B cell (primary cell): ENCODE data around the gene SIRT3. TPM values are rescaled to one million over a fixed set of nuclear protein-coding genes. Genes with fewer than 3 reads are reported as not detected.

Source experiments
- ATAC-seq: fragments of 200-7000 bp; cut with Tn5 transposase; one replicate; pipeline ENCODE4 v1.10.0; 2021; ENCODE audit warnings: low read depth, mild to moderate bottlenecking, moderate number of reproducible peaks, moderate library complexity
- CTCF ChIA-PET: fragments of 350-600 bp; sonication (Branson Sonifier 250); formaldehyde crosslinking; loops from one replicate; lab custom pipeline; 2021; ENCODE audit warnings: antibody characterized with exemption, inconsistent platforms; lab: Charles Lee
- POLR2A ChIA-PET: fragments of 350-600 bp; sonication (Branson Sonifier 250); formaldehyde crosslinking; loops from one replicate; lab custom pipeline; 2021; ENCODE audit warnings: antibody characterized with exemption; lab: Charles Lee
- DNase-seq: peaks from one replicate; pipeline ENCODE4 v3.0.0; 2013
- H2AFZ ChIP-seq: 2 replicates; pipeline ENCODE4 v1.6.1; 2012; ENCODE audit warnings: mild to moderate bottlenecking, low read depth, low read length; ENCODE audit not compliant: insufficient read depth, poor library complexity, severe bottlenecking
- H3K27ac ChIP-seq, 2 donors: 1 replicate in 1 of 2; 2 replicates in 1 of 2; pipeline ENCODE4 v1.5.1; 2012 to 2013; ENCODE audit warnings: low read length in 2 of 2, mild to moderate bottlenecking in 2 of 2, moderate library complexity in 1 of 2
- H3K27me3 ChIP-seq, 4 experiments: fragments of 200-600 bp in 1 of 4; sonication (generic) in 1 of 4; replicated peaks in 1 of 4; 1 replicate in 2 of 4; 2 replicates in 2 of 4; pipeline versions ENCODE4 v1.6.1 to v1.7.0; 2013 to 2016; ENCODE audit warnings: low read length in 3 of 4, mild to moderate bottlenecking in 2 of 4, mixed read lengths in 1 of 4, moderate library complexity in 1 of 4; ENCODE audit not compliant: insufficient read depth in 4 of 4, control insufficient read depth in 3 of 4; ENCODE audit errors: control extremely low read depth in 1 of 4
- H3K36me3 ChIP-seq, 2 experiments: replicated peaks in 1 of 2; 1 replicate in 1 of 2; 2 replicates in 1 of 2; pipeline versions ENCODE4 v1.6.1 to v1.7.1; 2013; ENCODE audit warnings: low read length in 1 of 2; ENCODE audit not compliant: insufficient read depth in 2 of 2, control insufficient read depth in 1 of 2; ENCODE audit errors: control extremely low read depth in 1 of 2, extremely low read depth in 1 of 2
- H3K4me1 ChIP-seq, 2 donors: fragments of 200-600 bp in 1 of 2; sonication (generic) in 1 of 2; 1 replicate in 1 of 2; 2 replicates in 1 of 2; pipeline versions ENCODE4 v1.5.1 to v1.6.1; 2013 to 2017; ENCODE audit warnings: low read length in 2 of 2; ENCODE audit not compliant: control insufficient read depth in 2 of 2, insufficient read depth in 2 of 2
- H3K4me2 ChIP-seq: replicated peaks from 2 replicates; pipeline ENCODE3; 2012; ENCODE audit warnings: mild to moderate bottlenecking, low read depth, low read length; ENCODE audit not compliant: poor library complexity, severe bottlenecking
- H3K4me3 ChIP-seq, 5 experiments: fragments of 200-600 bp in 1 of 5; sonication (generic) in 1 of 5; 1 replicate in 3 of 5; 2 replicates in 2 of 5; pipeline versions ENCODE4 v1.5.1 to v1.7.0; 2011 to 2016; ENCODE audit warnings: low read length in 4 of 5, mild to moderate bottlenecking in 4 of 5, low read depth in 2 of 5, control low read depth in 1 of 5, moderate library complexity in 1 of 5; ENCODE audit not compliant: insufficient read depth in 1 of 5; ENCODE audit errors: control extremely low read depth in 1 of 5, extremely low read depth in 1 of 5
- H3K79me2 ChIP-seq: fragments of 200-600 bp; sonication (generic); one replicate; pipeline ENCODE4 v1.6.0; 2016; ENCODE audit warnings: low read length; ENCODE audit not compliant: control insufficient read depth, insufficient read depth
- H3K9ac ChIP-seq: fragments of 200-600 bp; sonication (generic); 2 replicates; pipeline ENCODE4 v1.6.1; 2017; ENCODE audit warnings: mild to moderate bottlenecking, low read length, moderate library complexity
- H3K9me3 ChIP-seq, 3 donors: one replicate each; pipeline versions ENCODE4 v1.6.1 to v1.7.1; 2013; ENCODE audit warnings: low read length in 2 of 3; ENCODE audit not compliant: control insufficient read depth in 2 of 3, insufficient read depth in 1 of 3; ENCODE audit errors: control extremely low read depth in 1 of 3
- H4K20me1 ChIP-seq: 2 replicates; pipeline ENCODE4 v1.6.0; 2012; ENCODE audit warnings: mild to moderate bottlenecking, low read length; ENCODE audit not compliant: insufficient read depth, control insufficient read depth, poor library complexity, severe bottlenecking
- H3K27ac Mint-ChIP-seq: one replicate; pipeline ENCODE4 v1.8.0; 2021; ENCODE audit warnings: mixed read lengths
- H3K27me3 Mint-ChIP-seq: one replicate; pipeline ENCODE4 v1.8.0; 2021; ENCODE audit warnings: mixed read lengths
- H3K4me1 Mint-ChIP-seq: one replicate; pipeline ENCODE4 v1.8.0; 2021; ENCODE audit warnings: mixed read lengths
- H3K4me3 Mint-ChIP-seq: one replicate; pipeline ENCODE4 v1.8.0; 2021; ENCODE audit warnings: mixed read lengths
- H3K9me3 Mint-ChIP-seq: one replicate; pipeline ENCODE4 v1.8.0; 2022; ENCODE audit warnings: mixed read lengths; ENCODE audit not compliant: insufficient read depth
- EZH2 ChIP-seq: IDR thresholded peaks from 2 replicates; pipeline ENCODE4 v1.6.1; 2012; ENCODE audit warnings: borderline replicate concordance, low read depth, mild to moderate bottlenecking, moderate library complexity, low read length; ENCODE audit not compliant: insufficient read depth, poor library complexity, severe bottlenecking
- WGBS: methylation state at CpG from one replicate; pipeline ENCODE4 v1.1.5; 2013; ENCODE audit warnings: missing lambda C conversion rate; ENCODE audit not compliant: insufficient coverage; 5-methylcytosine and 5-hydroxymethylcytosine counted together
- intact Hi-C: fragments of 100-400 bp; cut with micrococcal nuclease; formaldehyde crosslinking; loops from one replicate; pipeline ENCODE4 v1.10.0; 2022
- polyA plus RNA-seq: library from polyadenylated mRNA; depleted of rRNA; stranded (reverse); fragments of >200 nt; gene quantifications from 2 replicates; pipeline ENCODE4 v1.2.3, GENCODE V29; 2012
- total RNA-seq, 2 donors: library from RNA; stranded (reverse); fragments of 120-200 nt in 1 of 2; gene quantifications; 1 replicate in 1 of 2; 2 replicates in 1 of 2; pipeline versions ENCODE4 v1.2.3 to v1.2.4, GENCODE V29; 2013 to 2022
- TF ChIP-seq, protein P1 (sequence below): fragments of 200-600 bp; IDR thresholded peaks from one replicate; pipeline ENCODE4 v1.8.0; 2022; ENCODE audit warnings: antibody characterized with exemption, mild to moderate bottlenecking

Gene SIRT3
- total and polyA plus RNA-seq, 2 donors (not counting 1 experiment from before 2014, with no cell fraction given), result 22.9 to 27.9 TPM

DNA sequence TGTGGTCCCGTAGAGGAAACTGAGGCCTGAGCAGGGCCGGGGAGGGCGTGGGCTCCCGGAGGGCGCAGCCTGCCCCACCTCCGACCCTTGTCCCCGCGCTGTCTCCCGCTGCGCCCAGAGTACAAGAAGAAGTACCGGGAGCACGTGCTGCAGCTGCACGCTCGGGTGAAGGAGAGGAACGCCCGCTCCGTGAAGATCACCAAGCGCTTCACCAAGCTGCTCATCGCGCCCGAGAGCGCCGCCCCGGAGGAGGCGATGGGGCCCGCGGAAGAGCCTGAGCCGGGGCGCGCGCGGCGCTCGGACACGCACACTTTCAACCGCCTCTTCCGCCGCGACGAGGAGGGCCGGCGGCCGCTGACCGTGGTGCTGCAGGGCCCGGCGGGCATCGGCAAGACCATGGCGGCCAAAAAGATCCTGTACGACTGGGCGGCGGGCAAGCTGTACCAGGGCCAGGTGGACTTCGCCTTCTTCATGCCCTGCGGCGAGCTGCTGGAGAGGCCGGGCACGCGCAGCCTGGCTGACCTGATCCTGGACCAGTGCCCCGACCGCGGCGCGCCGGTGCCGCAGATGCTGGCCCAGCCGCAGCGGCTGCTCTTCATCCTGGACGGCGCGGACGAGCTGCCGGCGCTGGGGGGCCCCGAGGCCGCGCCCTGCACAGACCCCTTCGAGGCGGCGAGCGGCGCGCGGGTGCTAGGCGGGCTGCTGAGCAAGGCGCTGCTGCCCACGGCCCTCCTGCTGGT is 44.0 kb upstream of the SIRT3 start:
- peaks cover 2% of the 10 kb centered on the region for H3K9me3 Mint-ChIP-seq
- H2AFZ ChIP-seq, result peak overlapping the region; percentile 66
- no peaks in the 10 kb centered on the region for H3K36me3 ChIP-seq
- H3K27me3 ChIP-seq, result peaks cover 0 to 45% (median 20%) of the 10 kb centered on the region in 4 experiments
- H3K27me3 Mint-ChIP-seq, result peaks cover 28% of the 10 kb centered on the region
- ATAC-seq, result peak; percentile 69
- H3K27ac Mint-ChIP-seq, result peak overlapping the region; percentile 81
- peak; percentile 53 for TF ChIP-seq EZH2
- TF ChIP-seq, protein P1, sequence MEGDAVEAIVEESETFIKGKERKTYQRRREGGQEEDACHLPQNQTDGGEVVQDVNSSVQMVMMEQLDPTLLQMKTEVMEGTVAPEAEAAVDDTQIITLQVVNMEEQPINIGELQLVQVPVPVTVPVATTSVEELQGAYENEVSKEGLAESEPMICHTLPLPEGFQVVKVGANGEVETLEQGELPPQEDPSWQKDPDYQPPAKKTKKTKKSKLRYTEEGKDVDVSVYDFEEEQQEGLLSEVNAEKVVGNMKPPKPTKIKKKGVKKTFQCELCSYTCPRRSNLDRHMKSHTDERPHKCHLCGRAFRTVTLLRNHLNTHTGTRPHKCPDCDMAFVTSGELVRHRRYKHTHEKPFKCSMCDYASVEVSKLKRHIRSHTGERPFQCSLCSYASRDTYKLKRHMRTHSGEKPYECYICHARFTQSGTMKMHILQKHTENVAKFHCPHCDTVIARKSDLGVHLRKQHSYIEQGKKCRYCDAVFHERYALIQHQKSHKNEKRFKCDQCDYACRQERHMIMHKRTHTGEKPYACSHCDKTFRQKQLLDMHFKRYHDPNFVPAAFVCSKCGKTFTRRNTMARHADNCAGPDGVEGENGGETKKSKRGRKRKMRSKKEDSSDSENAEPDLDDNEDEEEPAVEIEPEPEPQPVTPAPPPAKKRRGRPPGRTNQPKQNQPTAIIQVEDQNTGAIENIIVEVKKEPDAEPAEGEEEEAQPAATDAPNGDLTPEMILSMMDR, result no peak
- H3K9ac ChIP-seq, result peak overlapping the region; percentile 56
- peaks cover 38% of the 10 kb centered on the region for H3K4me1 Mint-ChIP-seq
- no peak overlapping the region for H3K27ac ChIP-seq
- 8% methylated on average over 85 of the region's 85 CpGs for WGBS
- CTCF ChIA-PET, result interaction anchor here (0.9 to 3.9 kb wide), 7 partner anchors 12 to 84 kb away, joined by 3 to 34 read pairs (median 3); no protein-coding TSS in a partner anchor
- peak overlapping the region in 4 of 5 experiments; percentile 29 to 57 (median 45) for H3K4me3 ChIP-seq
- peak; percentile 81 for DNase-seq
- H3K4me2 ChIP-seq, result peak overlapping the region; percentile 85
- peaks cover 0 to 21% (median 0%) of the 10 kb centered on the region in 3 donors for H3K9me3 ChIP-seq
- peaks cover 36 to 38% of the 10 kb centered on the region in 2 donors for H3K4me1 ChIP-seq
- intact Hi-C loops, result loop anchor here (1.0 kb wide), 3 partner anchors 8 to 30 kb away; no protein-coding TSS in a partner anchor
- peaks cover 5% of the 10 kb centered on the region for H4K20me1 ChIP-seq
- POLR2A ChIA-PET, result interaction anchor here (0.6 to 1.8 kb wide), 7 partner anchors 9 to 256 kb away, joined by 3 to 19 read pairs (median 4); partner anchors contain the start of gene PGGHG
- H3K79me2 ChIP-seq, result no peaks in the 10 kb centered on the region
- peak overlapping the region; percentile 85 for H3K4me3 Mint-ChIP-seq
